Measurements from ENCODE around the gene NKD2. TPM values are rescaled to one million over a fixed set of nuclear protein-coding genes. Genes with fewer than 3 reads are reported as not detected.

The NKD2 gene
- total RNA-seq, 1 experiment from 2014 or later = 20.4 TPM

DNA sequence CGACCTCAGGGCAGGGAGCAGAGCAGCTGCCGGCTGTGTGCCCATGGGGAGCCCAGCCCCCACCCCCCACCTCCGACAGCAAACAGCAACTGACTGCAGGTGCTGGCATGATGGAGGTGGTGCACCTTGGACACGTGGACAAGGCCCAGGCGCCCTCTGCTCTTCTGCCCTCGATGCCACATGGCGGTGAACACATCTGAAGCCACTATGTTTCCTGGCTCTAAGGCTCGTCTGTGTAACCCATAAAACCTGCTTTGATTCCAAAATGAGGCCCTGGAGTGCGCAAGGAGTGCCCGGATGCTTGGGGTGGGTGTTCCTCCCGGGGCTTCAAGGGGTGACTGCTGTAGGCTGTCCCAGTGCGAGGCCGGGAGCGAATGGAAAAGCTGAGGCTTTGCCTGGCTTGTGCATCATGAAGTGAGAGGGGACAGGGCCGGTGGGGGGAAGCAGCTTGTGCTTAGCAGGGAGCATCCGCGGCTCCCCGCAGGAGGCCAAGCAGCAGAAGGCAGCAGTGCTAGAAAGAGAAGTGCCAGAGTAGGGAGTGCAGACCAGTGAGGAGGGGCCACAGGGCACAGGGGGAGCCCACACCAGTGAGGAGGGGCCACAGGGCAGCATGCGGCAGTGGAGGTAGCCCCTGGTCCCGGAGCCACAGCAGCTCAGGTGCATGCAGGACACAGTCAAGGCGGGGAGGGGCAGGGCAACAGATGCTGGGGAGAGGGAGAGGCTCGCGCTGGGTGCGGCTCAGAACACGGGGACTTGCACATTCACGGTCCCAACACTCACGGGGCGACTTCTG lies 30.0 kb downstream of the NKD2 start:
- BruUV-seq (replicated peaks) = no TSS peak
- H3K79me2 ChIP-seq (ENCODE audit: insufficient read depth, low read length) = no peaks in the 10 kb centered on the region
- DNase-seq (ENCODE audit: low read depth, low spot score) = no peak
- H3K9me3 ChIP-seq (ENCODE audit: control insufficient read depth in 1 of 2, insufficient read depth in 1 of 2, low read depth in 1 of 2, low read length in 2 of 2) = no peaks in the 10 kb centered on the region
- TF ChIP-seq SRF (IDR thresholded peaks at IDR 0.05; ENCODE audit: low read depth) = no peak
- TF ChIP-seq CBX3 (IDR thresholded peaks at IDR 0.05; ENCODE audit: low read depth) = no peak
- TF ChIP-seq, protein P1, sequence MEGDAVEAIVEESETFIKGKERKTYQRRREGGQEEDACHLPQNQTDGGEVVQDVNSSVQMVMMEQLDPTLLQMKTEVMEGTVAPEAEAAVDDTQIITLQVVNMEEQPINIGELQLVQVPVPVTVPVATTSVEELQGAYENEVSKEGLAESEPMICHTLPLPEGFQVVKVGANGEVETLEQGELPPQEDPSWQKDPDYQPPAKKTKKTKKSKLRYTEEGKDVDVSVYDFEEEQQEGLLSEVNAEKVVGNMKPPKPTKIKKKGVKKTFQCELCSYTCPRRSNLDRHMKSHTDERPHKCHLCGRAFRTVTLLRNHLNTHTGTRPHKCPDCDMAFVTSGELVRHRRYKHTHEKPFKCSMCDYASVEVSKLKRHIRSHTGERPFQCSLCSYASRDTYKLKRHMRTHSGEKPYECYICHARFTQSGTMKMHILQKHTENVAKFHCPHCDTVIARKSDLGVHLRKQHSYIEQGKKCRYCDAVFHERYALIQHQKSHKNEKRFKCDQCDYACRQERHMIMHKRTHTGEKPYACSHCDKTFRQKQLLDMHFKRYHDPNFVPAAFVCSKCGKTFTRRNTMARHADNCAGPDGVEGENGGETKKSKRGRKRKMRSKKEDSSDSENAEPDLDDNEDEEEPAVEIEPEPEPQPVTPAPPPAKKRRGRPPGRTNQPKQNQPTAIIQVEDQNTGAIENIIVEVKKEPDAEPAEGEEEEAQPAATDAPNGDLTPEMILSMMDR (IDR thresholded peaks at IDR 0.05 in 2 of 3, conservative IDR thresholded peaks at IDR 0.05 in 1 of 3; ENCODE audit: borderline replicate concordance in 1 of 3, insufficient read depth in 1 of 3, low read depth in 2 of 3, low read length in 2 of 3) = no peak
- TF ChIP-seq, protein P2, sequence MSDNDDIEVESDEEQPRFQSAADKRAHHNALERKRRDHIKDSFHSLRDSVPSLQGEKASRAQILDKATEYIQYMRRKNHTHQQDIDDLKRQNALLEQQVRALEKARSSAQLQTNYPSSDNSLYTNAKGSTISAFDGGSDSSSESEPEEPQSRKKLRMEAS (IDR thresholded peaks at IDR 0.05) = no peak
- TF ChIP-seq EZH2 (IDR thresholded peaks at IDR 0.05) = no peak
- TF ChIP-seq POLR2A (IDR thresholded peaks at IDR 0.05; ENCODE audit: borderline replicate concordance, extremely low read depth, insufficient read depth, insufficient read length) = no peak
- no peak for TF ChIP-seq ELF1 (IDR thresholded peaks at IDR 0.05; ENCODE audit: borderline replicate concordance, low read depth)
- no peak for TF ChIP-seq ZFX (IDR thresholded peaks at IDR 0.05)
- TF ChIP-seq CEBPB (IDR thresholded peaks at IDR 0.05; ENCODE audit: low read depth) = no peak
- TF ChIP-seq, protein P3, sequence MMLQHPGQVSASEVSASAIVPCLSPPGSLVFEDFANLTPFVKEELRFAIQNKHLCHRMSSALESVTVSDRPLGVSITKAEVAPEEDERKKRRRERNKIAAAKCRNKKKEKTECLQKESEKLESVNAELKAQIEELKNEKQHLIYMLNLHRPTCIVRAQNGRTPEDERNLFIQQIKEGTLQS (IDR thresholded peaks at IDR 0.05) = no peak
- TF ChIP-seq, protein P4, sequence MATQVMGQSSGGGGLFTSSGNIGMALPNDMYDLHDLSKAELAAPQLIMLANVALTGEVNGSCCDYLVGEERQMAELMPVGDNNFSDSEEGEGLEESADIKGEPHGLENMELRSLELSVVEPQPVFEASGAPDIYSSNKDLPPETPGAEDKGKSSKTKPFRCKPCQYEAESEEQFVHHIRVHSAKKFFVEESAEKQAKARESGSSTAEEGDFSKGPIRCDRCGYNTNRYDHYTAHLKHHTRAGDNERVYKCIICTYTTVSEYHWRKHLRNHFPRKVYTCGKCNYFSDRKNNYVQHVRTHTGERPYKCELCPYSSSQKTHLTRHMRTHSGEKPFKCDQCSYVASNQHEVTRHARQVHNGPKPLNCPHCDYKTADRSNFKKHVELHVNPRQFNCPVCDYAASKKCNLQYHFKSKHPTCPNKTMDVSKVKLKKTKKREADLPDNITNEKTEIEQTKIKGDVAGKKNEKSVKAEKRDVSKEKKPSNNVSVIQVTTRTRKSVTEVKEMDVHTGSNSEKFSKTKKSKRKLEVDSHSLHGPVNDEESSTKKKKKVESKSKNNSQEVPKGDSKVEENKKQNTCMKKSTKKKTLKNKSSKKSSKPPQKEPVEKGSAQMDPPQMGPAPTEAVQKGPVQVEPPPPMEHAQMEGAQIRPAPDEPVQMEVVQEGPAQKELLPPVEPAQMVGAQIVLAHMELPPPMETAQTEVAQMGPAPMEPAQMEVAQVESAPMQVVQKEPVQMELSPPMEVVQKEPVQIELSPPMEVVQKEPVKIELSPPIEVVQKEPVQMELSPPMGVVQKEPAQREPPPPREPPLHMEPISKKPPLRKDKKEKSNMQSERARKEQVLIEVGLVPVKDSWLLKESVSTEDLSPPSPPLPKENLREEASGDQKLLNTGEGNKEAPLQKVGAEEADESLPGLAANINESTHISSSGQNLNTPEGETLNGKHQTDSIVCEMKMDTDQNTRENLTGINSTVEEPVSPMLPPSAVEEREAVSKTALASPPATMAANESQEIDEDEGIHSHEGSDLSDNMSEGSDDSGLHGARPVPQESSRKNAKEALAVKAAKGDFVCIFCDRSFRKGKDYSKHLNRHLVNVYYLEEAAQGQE (IDR thresholded peaks at IDR 0.05; ENCODE audit: low read depth) = no peak
- no peak for TF ChIP-seq SIN3A (IDR thresholded peaks at IDR 0.05; ENCODE audit: low read depth)
- no peak for TF ChIP-seq RAD21 (IDR thresholded peaks at IDR 0.05; ENCODE audit: low read depth)
- no peak for TF ChIP-seq ZNF274 (IDR thresholded peaks at IDR 0.05; ENCODE audit: low read depth, low read length)
- TF ChIP-seq YY1 (IDR thresholded peaks at IDR 0.05; ENCODE audit: extremely low read depth, insufficient replicate concordance, low read depth, low read length) = no peak
- TF ChIP-seq POLR2AphosphoS5 (IDR thresholded peaks at IDR 0.05; ENCODE audit: low read depth, low read length) = no peak
- no peak for TF ChIP-seq FOSL1 (IDR thresholded peaks at IDR 0.05; ENCODE audit: low read depth)
- no peak for TF ChIP-seq EGR1 (IDR thresholded peaks at IDR 0.05; ENCODE audit: low read depth)
- TF ChIP-seq TCF7L2 (IDR thresholded peaks at IDR 0.05; ENCODE audit: borderline replicate concordance, extremely low read depth, insufficient read depth, insufficient read length) = no peak
- H3K36me3 ChIP-seq (ENCODE audit: control insufficient read depth in 1 of 2, insufficient read depth in 2 of 2, low read length in 2 of 2) = no peaks in the 10 kb centered on the region
- no peaks in the 10 kb centered on the region for H3K27me3 ChIP-seq (ENCODE audit: insufficient read depth, low read length)
- no peaks in the 10 kb centered on the region for H3K4me1 ChIP-seq (ENCODE audit: control insufficient read depth in 1 of 2, insufficient read depth in 2 of 2, low read length in 2 of 2)
- RAD21 ChIA-PET (ENCODE audit: low non-redundant PET in 1 of 2, low total read pairs in 2 of 2, uncharacterized antibody in 2 of 2, unreplicated experiment in 2 of 2) = no interaction called here
- ATAC-seq = no peak
- no peaks in the 10 kb centered on the region for H4K20me1 ChIP-seq (ENCODE audit: insufficient read depth)
- no peak overlapping the region for H3K4me2 ChIP-seq (ENCODE audit: low read length)
- H3K9me2 ChIP-seq (ENCODE audit: insufficient read depth) = no peaks in the 10 kb centered on the region
- no peak overlapping the region for H3K9ac ChIP-seq (ENCODE audit: low read length)
- no peak overlapping the region for H2AFZ ChIP-seq (ENCODE audit: low read depth, low read length, poor library complexity, severe bottlenecking)
- POLR2A ChIA-PET = no interaction called here
- intact Hi-C loops (cut with micrococcal nuclease) = no loop called here
- CTCF ChIA-PET = no interaction called here
- no peak overlapping the region for H3K4me3 ChIP-seq (replicated peaks in 1 of 2; ENCODE audit: low read depth in 1 of 2, low read length in 2 of 2)
- no peak overlapping the region for H3K27ac ChIP-seq (ENCODE audit: low read depth, low read length)

Data from HCT116 (cell line).